Keratinocyte (primary cell): ENCODE results near the gene SBNO2. TPM values are rescaled to one million over a fixed set of nuclear protein-coding genes. Genes with fewer than 3 reads are reported as not detected.

Source experiments
- DNase-seq: peaks from one replicate; pipeline ENCODE4 v3.0.0-alpha.2; 2011; ENCODE audit warnings: low read depth, missing footprints, low spot score
- FAIRE-seq: peaks from 2 replicates; lab custom pipeline; 2011; peaks lifted over from hg19 to GRCh38; lab: Jason Lieb, UNC
- H2AFZ ChIP-seq: 2 replicates; pipeline ENCODE4 v1.6.0; 2012; ENCODE audit warnings: low read length, control low read depth, inconsistent platforms; ENCODE audit not compliant: control insufficient read depth
- H3K27ac ChIP-seq: 2 replicates; pipeline ENCODE4 v1.5.1; 2011; ENCODE audit warnings: low read length; ENCODE audit not compliant: control insufficient read depth, insufficient read depth
- H3K27me3 ChIP-seq: 3 replicates; pipeline ENCODE4 v1.6.0; 2011; ENCODE audit warnings: low read length; ENCODE audit not compliant: control insufficient read depth, insufficient read depth; ENCODE audit errors: extremely low read depth
- H3K36me3 ChIP-seq, 2 experiments: 2 replicates in 1 of 2; 3 replicates in 1 of 2; pipeline ENCODE4 v1.5.1; 2011; ENCODE audit warnings: low read length in 2 of 2, mild to moderate bottlenecking in 1 of 2; ENCODE audit not compliant: control insufficient read depth in 2 of 2, insufficient read depth in 2 of 2; ENCODE audit errors: extremely low read depth in 1 of 2
- H3K4me1 ChIP-seq: 3 replicates; pipeline ENCODE4 v1.5.1; 2011; ENCODE audit warnings: low read length; ENCODE audit not compliant: control insufficient read depth, insufficient read depth; ENCODE audit errors: extremely low read depth
- H3K4me2 ChIP-seq: 3 replicates; pipeline ENCODE4 v1.6.0; 2011; ENCODE audit warnings: low read depth, low read length; ENCODE audit not compliant: control insufficient read depth, insufficient read depth; ENCODE audit errors: extremely low read depth
- H3K4me3 ChIP-seq, 3 experiments: fragments of 200-600 bp in 1 of 3; sonication (generic) in 1 of 3; 2 replicates in 2 of 3; 3 replicates in 1 of 3; pipeline ENCODE4 v1.5.1; 2011 to 2016; ENCODE audit warnings: low read length in 3 of 3, mild to moderate bottlenecking in 3 of 3, control low read depth in 2 of 3, inconsistent platforms in 1 of 3, low read depth in 1 of 3, mixed read lengths in 1 of 3, mixed run types in 1 of 3, moderate library complexity in 1 of 3; ENCODE audit not compliant: control insufficient read depth in 2 of 3, insufficient read depth in 2 of 3; ENCODE audit errors: extremely low read depth in 1 of 3
- H3K79me2 ChIP-seq: 2 replicates; pipeline ENCODE4 v1.6.0; 2012; ENCODE audit warnings: low read length; ENCODE audit not compliant: control insufficient read depth, insufficient read depth
- H3K9ac ChIP-seq: 3 replicates; pipeline ENCODE4 v1.6.0; 2011; ENCODE audit warnings: low read length; ENCODE audit not compliant: control insufficient read depth, insufficient read depth; ENCODE audit errors: extremely low read depth
- H3K9me1 ChIP-seq: 3 replicates; pipeline ENCODE4 v1.6.0; 2011; ENCODE audit warnings: low read length; ENCODE audit not compliant: control insufficient read depth, insufficient read depth; ENCODE audit errors: extremely low read depth
- H3K9me3 ChIP-seq: 2 replicates; pipeline ENCODE4 v1.5.1; 2012; ENCODE audit warnings: low read depth, low read length; ENCODE audit not compliant: control insufficient read depth
- H4K20me1 ChIP-seq: 3 replicates; pipeline ENCODE4 v1.6.0; 2011; ENCODE audit warnings: low read length; ENCODE audit not compliant: control insufficient read depth, insufficient read depth; ENCODE audit errors: extremely low read depth
- EZH2 ChIP-seq: IDR thresholded peaks from one replicate; pipeline ENCODE4 v1.6.1; 2012; ENCODE audit warnings: inconsistent platforms, mild to moderate bottlenecking, low read length, moderate library complexity
- dilution Hi-C: fragments of 300-500 bp; cut with MboI; formaldehyde crosslinking; loops from one replicate; pipeline ENCODE4 v1.7.0; 2020; ENCODE audit warnings: low sequenced_read_pairs; ENCODE audit not compliant: extremely low pct_ligation_motif_present
- polyA plus RNA-seq, 5 experiments: library from polyadenylated mRNA; depleted of rRNA in 3 of 5; stranded (reverse) in 3 of 5; stranded (forward) in 1 of 5; unstranded in 1 of 5; fragments of >200 nt; gene quantifications; 1 replicate in 1 of 5; 2 replicates in 3 of 5; 3 replicates in 1 of 5; pipeline versions ENCODE4 v1.2.1 to v1.2.3, GENCODE V29; 2011 to 2012; ENCODE audit warnings: missing spikeins in 2 of 5, low read depth in 1 of 5, low replicate concordance in 1 of 5
- TF ChIP-seq, protein P1 (sequence below), 3 experiments: IDR thresholded peaks in 1 of 3; conservative IDR thresholded peaks in 1 of 3; optimal IDR thresholded peaks in 1 of 3; 2 replicates in 2 of 3; 3 replicates in 1 of 3; pipeline versions ENCODE3 to v1.5.1; 2011; ENCODE audit warnings: low read length in 3 of 3, mild to moderate bottlenecking in 3 of 3, moderate library complexity in 2 of 3, control low read depth in 1 of 3, inconsistent platforms in 1 of 3; ENCODE audit not compliant: insufficient read depth in 2 of 3; ENCODE audit errors: extremely low read depth in 1 of 3

Gene SBNO2
- polyA plus RNA-seq, 1 donor (not counting 4 experiments of a cell fraction or from before 2014, with no cell fraction given), result 10.9 TPM

- no peaks in the 10 kb centered on the region for H3K9me1 ChIP-seq
- no peak overlapping the region for H3K4me2 ChIP-seq
- no peak overlapping the region for H2AFZ ChIP-seq
- FAIRE-seq (no peak), DNase-seq (no peak)
- H3K27ac ChIP-seq, result no peak overlapping the region
- peaks cover 4% of the 10 kb centered on the region for H3K27me3 ChIP-seq
- H4K20me1 ChIP-seq, result no peaks in the 10 kb centered on the region
- peaks cover 20% of the 10 kb centered on the region for H3K4me1 ChIP-seq
- TF ChIP-seq, protein P1, sequence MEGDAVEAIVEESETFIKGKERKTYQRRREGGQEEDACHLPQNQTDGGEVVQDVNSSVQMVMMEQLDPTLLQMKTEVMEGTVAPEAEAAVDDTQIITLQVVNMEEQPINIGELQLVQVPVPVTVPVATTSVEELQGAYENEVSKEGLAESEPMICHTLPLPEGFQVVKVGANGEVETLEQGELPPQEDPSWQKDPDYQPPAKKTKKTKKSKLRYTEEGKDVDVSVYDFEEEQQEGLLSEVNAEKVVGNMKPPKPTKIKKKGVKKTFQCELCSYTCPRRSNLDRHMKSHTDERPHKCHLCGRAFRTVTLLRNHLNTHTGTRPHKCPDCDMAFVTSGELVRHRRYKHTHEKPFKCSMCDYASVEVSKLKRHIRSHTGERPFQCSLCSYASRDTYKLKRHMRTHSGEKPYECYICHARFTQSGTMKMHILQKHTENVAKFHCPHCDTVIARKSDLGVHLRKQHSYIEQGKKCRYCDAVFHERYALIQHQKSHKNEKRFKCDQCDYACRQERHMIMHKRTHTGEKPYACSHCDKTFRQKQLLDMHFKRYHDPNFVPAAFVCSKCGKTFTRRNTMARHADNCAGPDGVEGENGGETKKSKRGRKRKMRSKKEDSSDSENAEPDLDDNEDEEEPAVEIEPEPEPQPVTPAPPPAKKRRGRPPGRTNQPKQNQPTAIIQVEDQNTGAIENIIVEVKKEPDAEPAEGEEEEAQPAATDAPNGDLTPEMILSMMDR (optimal IDR thresholded peaks at IDR 0.05 in 1 of 3, IDR thresholded peaks at IDR 0.05 in 1 of 3, conservative IDR thresholded peaks at IDR 0.05 in 1 of 3; ENCODE audit: extremely low read depth in 1 of 3, insufficient read depth in 2 of 3, low read length in 3 of 3), result no peak
- H3K36me3 ChIP-seq, result peaks cover 8 to 16% of the 10 kb centered on the region in 2 experiments
- no peak overlapping the region for H3K4me3 ChIP-seq
- H3K79me2 ChIP-seq, result no peaks in the 10 kb centered on the region
- no peak overlapping the region for H3K9ac ChIP-seq
- peaks cover 17% of the 10 kb centered on the region for H3K9me3 ChIP-seq
- dilution Hi-C loops, result no loop called here
These were observed 112.1 kb downstream of the SBNO2 start for GRCh38 chr19:1061987-1062386.

GRCh38 chr19:1060689-1061088 lies 113.4 kb downstream of the SBNO2 start:
- no peaks in the 10 kb centered on the region for H3K27me3 ChIP-seq
- no peak overlapping the region for H3K27ac ChIP-seq
- no peaks in the 10 kb centered on the region for H3K9me1 ChIP-seq
- no peak for FAIRE-seq
- dilution Hi-C loops, result no loop called here
- no peak overlapping the region for H2AFZ ChIP-seq
- H3K36me3 ChIP-seq, result peaks cover 13 to 26% of the 10 kb centered on the region in 2 experiments
- no peak overlapping the region for H3K4me3 ChIP-seq
- DNase-seq, result no peak
- H3K4me2 ChIP-seq, result no peak overlapping the region
- TF ChIP-seq, protein P1 (optimal IDR thresholded peaks at IDR 0.05 in 1 of 3, IDR thresholded peaks at IDR 0.05 in 1 of 3, conservative IDR thresholded peaks at IDR 0.05 in 1 of 3; ENCODE audit: extremely low read depth in 1 of 3, insufficient read depth in 2 of 3, low read length in 3 of 3), result no peak
- no peak for TF ChIP-seq EZH2
- H3K9me3 ChIP-seq, result peaks cover 28% of the 10 kb centered on the region
- no peak overlapping the region for H3K9ac ChIP-seq
- no peaks in the 10 kb centered on the region for H4K20me1 ChIP-seq
- H3K4me1 ChIP-seq, result peaks cover 7% of the 10 kb centered on the region
- H3K79me2 ChIP-seq, result no peaks in the 10 kb centered on the region
